GM21737 (cell line): Measurements from ENCODE around the gene UBXN4.
"Not testable (repeated sequence)": the region's sequence is repeated elsewhere in the genome, so short reads cannot be mapped to it uniquely, and the experiment has no call there.

ENCODE experiments used
- ATAC-seq: cut with Tn5 transposase; IDR thresholded peaks from one replicate; pipeline ENCODE4 v1.9.1; 2021; ENCODE audit warnings: mild to moderate bottlenecking, moderate library complexity; ENCODE audit not compliant: unreplicated experiment

UBXN4 gene

GRCh38 chr2:135802350-135802749, 60.7 kb downstream of the UBXN4 start:
- no peak for ATAC-seq

- no peak for ATAC-seq
Measured at GRCh38 chr2:135803278-135803677, 61.6 kb downstream of the UBXN4 start.

- ATAC-seq, result not testable (repeated sequence)
Measured at GRCh38 chr2:135807874-135808273, 66.2 kb downstream of the UBXN4 start.

GRCh38 chr2:135812907-135813511, 71.4 kb downstream of the UBXN4 start:
- no peak for ATAC-seq

- no peak for ATAC-seq
Measured at GRCh38 chr2:135815269-135815668, 73.6 kb downstream of the UBXN4 start.

GRCh38 chr2:135817466-135817865, 75.8 kb downstream of the UBXN4 start:
- no peak for ATAC-seq

- ATAC-seq, result no peak
Measured at GRCh38 chr2:135817951-135818350, 76.3 kb downstream of the UBXN4 start.

GRCh38 chr2:135818937-135819610, 77.4 kb downstream of the UBXN4 start:
- ATAC-seq, result no peak

- ATAC-seq, result peak; percentile 91
Measured at GRCh38 chr2:135820003-135820618, 78.5 kb downstream of the UBXN4 start.

- ATAC-seq, result no peak
Measured at GRCh38 chr2:135821190-135821589, 79.5 kb downstream of the UBXN4 start.

- ATAC-seq, result no peak
Measured at GRCh38 chr2:135822855-135823254, 81.2 kb downstream of the UBXN4 start.

- no peak for ATAC-seq
Measured at GRCh38 chr2:135825131-135825530, 83.5 kb downstream of the UBXN4 start.

GRCh38 chr2:135825550-135826176, 84.0 kb downstream of the UBXN4 start:
- ATAC-seq, result no peak

GRCh38 chr2:135826544-135826943, 84.9 kb downstream of the UBXN4 start:
- no peak for ATAC-seq

GRCh38 chr2:135829378-135830135, 87.9 kb downstream of the UBXN4 start:
- ATAC-seq, result no peak

GRCh38 chr2:135831180-135831812, 89.6 kb downstream of the UBXN4 start:
- ATAC-seq, result no peak

GRCh38 chr2:135832891-135833290, 91.2 kb downstream of the UBXN4 start:
- ATAC-seq, result no peak
